HL-60/S4 treated with retinoic acid at 250 ng/mL for 4 days and 3 days (cell line): ENCODE measurements around the gene MYH6.

Source experiments
- in situ Hi-C: fragments of 300-500 bp; cut with MboI; formaldehyde crosslinking; loops from 2 replicates; pipeline ENCODE4 v1.7.0; 2022; ENCODE audit warnings: low sequenced_read_pairs

MYH6 gene

DNA sequence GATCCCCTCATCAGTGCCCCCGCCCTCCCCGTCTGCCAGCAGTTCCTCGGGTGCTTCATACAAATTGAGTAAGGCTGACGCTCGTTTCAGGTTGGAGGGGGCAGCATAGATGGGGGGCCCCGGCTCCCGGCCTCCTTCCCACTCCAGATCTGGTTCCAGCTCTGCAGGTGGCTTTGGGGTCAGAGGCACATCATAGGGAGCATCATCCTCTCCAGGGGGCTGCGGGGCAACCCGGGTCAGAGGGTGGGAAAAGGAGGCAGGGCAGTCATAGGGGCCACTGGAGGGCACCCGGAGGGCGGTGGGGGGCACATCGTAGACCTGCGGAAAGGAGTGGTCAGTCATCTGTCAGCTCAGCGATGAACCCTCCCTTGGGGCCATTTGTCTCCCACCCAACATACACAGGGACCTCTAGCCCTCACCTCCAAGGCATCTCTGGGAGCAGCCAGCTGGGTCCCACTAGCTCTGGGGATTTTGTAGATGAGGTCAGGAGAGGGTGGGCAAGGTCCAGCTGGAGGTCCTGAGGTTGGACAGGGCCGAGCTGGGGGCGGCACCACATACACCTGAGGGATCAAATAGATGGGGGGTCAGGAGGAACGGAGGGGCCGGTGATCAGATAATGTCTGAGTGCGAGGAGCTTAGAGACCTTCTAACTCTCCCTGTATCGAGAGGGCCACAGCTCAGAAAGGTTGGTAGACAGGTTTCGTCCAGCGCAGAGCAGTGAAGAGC is 48.2 kb downstream of the MYH6 start:
- in situ Hi-C loops, result no loop called here

DNA sequence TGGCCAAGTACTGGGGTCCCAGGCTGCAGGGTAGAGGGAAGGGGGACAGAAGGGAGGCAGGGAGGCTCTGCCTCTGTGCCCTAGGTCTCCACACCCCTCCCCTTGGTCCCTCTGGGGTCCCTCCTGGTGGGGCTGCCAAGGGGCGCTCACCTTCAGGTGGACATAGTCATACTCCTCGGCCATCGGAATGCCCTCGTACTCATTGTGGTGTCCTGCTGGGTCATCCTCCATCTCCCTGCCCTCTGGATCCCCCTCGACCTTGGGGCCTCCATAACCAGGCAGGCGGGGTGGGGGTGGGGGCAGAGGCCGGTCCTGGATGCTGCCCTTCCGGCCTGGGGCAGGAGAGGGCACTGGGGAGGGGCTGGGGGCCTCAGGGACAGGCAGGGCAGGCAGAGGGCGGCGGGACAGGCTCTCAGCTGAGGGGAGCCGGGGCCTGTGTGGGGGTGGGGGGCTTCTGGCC is 48.9 kb downstream of the MYH6 start:
- in situ Hi-C loops, result no loop called here

DNA sequence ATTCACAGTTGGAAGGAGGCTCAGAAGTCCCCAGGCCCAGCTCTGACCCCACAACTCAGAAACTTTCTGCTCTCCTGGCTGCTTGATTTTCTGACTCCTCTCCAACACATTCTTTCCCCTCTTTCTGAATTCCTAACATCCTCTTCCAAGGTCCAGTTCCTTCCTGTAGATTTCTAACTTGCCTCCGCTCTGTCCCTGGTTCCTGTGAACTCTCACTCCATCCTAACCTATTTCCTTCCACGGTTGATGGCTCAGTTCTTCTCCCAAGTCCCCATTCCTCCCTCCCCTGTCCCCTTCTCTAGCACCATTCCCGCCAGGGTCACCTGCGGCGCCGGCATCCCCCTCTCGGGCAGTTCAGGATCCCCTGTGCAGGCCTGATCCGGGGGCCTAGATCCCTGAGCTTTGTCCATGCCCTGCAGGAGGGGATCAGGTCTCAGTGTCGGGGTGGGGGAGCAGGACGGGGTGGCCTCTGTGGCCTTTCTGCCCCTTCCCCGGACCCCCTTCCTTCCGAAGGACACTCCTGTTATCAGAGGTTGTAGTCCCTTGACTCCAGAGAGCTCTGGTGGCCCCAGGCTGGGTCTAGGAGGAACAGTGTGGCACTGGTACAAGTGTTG is 49.4 kb downstream of the MYH6 start:
- in situ Hi-C loops, result no loop called here

DNA sequence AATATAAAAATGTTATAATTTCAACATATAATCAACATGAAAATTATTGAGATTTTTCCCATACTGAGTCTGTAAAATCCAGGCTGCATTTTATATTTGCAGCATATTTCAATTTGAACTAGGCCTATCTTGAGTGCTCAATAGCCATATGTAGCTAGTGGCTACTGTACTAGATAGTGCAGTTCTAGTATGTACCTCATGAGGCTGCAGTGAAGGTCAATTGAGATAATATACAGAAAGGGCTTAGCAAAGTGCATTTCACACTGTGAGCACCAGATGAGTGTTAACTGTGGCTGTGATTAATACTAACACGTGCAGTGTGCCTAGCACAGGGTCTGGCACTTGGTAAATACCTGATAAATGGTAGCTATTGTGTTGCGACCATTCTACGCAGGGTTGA is 50.0 kb downstream of the MYH6 start:
- in situ Hi-C loops, result no loop called here

DNA sequence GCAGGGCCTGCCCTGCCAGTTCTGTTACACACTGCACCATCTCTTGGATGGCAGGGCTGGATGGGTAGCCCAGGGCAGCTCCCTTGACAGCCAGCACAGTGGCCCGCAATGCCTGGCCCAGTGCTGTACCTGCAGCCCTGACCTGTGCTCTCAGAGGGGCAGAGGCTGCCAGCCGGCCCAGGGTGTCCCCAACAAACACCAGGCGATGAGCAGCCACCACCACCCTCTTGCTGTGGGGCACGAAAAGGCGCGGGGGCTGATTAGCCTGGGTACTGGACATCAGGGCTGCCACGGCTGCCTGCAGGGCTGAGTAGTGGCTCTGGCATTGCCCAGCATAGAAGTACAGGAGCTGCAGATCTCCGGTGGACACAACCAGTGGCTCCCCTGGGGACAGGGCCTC is 50.8 kb downstream of the MYH6 start:
- in situ Hi-C loops, result no loop called here

DNA sequence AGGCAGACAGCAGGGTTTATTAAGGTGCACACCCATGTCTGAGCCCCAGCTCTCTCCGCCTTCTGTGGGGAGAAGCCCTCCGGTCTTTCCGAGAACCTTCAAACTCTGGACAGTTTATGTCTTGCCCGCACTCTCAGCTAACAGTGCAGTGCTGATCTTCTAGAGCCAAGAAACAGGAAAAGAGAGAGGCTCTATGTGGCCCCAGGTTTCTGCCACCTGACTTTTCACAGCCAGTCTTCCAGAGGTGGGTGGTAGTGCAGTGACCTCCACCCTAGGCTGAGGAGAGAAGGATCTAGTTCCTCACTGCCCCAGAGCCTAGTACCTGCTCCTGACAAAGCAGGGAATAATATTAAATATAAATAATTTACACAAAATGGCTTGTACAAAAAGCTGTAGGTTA is 51.4 kb downstream of the MYH6 start:
- in situ Hi-C loops, result no loop called here

DNA sequence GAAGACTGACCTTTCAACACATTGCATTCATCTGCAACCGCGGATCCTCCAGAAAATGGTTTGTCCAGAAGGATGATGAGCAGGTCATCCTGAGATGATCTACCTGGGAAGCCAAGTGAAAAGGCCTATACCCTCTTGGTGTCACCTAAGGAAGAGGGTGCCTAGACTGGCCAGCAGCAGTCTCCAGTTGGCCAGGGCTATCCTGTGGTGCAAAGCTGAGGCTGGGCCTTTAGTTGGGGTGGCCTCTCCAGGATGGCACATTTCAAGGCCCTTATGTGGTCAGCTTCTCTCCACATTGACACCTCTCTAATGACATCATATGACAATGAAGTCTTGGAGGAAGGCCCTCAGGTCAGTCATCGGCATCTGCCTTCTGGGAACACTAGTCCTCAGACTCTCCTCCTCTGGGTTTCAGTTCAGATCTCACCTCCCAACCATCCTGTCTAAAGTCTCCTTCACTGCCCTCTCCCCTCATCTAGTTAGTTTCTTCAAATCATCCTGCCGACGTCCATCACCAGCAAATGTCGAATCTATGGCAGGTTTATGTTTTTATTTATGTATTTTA is 52.1 kb downstream of the MYH6 start:
- in situ Hi-C loops, result no loop called here

DNA sequence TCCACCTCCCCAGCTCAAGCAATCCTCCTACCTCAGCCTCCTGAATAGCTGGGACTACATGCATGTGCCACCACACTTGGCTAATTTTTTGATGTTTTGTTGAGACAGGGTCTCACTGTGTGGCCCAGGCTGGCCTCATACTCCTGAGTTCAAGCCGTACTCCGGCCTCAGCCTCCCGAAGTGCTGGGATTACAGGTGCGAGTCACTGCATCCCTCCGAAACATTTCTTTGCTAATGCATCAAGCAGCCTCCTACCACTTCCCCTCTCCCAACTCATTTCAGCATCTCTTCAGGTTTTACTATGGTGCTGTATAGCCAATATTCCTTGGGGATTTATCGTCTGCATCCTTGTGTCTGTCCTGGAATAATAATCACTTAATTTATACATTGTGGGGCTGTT is 53.1 kb downstream of the MYH6 start:
- in situ Hi-C loops, result no loop called here

DNA sequence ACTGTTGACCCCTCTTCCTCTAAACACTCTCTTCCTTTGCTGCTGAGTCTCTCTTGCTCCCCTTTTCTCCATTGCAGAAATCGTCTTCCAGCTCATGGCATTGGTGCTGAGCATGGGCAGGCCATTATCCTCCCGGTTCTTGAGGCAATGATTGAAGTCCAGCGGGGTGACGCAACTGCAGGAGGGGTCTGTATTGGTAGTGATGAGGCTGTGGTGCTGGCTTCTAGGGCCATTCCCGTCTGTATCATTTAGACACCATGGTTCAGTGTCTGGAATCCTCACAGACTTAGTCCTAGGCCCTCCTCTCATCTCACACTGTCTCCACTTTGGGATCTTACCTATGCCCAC is 54.7 kb downstream of the MYH6 start:
- in situ Hi-C loops, result no loop called here

DNA sequence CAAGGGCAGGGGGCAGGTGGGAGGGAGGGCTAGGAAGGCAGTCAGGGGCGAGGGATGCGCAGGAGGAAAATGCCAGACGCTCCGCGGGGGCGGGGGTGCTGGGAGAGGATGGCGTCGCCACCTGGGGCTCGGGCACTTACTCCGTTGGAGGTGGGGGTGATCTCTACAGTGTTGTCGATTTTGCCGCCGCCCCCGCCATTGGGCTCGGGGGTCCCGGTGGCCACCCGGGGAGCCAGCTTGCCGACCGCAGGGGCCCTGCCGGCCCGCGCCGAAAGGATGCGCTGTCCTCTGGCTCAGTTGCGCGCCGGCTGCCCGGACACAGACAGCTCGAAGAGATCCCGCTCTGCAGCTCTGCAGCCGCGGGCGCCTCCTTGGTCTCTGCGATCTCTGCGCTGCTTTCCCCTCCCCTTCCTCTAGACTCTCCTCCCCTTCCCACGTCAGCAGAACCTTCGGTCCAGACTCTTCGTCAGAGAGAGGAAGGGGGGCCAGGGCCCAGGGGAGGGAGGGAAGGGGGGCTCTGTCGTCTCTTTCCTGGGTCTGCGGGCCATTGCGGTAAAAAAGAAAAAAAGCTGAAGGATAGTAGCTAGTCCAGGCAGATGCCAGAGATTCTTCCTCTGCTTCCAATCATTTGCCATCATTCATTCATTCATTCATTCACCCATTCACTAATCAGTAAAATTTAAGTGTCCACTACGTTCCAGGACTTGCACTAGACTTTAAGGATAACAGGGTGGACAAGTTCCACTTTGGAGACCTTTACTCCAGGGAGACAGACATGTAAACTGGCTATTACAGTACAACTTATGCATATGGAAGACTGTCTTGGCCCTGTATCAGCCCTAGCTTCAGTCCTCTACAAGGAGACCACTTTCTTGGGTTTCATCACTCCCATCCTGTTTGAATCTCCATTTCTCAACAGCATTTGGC is 55.3 kb downstream of the MYH6 start, which contains the start of gene SLC22A17:
TSS of gene SLC22A17 (minus strand) at position 382 of the 927 bp plus-strand sequence.
- in situ Hi-C loops, result no loop called here

DNA sequence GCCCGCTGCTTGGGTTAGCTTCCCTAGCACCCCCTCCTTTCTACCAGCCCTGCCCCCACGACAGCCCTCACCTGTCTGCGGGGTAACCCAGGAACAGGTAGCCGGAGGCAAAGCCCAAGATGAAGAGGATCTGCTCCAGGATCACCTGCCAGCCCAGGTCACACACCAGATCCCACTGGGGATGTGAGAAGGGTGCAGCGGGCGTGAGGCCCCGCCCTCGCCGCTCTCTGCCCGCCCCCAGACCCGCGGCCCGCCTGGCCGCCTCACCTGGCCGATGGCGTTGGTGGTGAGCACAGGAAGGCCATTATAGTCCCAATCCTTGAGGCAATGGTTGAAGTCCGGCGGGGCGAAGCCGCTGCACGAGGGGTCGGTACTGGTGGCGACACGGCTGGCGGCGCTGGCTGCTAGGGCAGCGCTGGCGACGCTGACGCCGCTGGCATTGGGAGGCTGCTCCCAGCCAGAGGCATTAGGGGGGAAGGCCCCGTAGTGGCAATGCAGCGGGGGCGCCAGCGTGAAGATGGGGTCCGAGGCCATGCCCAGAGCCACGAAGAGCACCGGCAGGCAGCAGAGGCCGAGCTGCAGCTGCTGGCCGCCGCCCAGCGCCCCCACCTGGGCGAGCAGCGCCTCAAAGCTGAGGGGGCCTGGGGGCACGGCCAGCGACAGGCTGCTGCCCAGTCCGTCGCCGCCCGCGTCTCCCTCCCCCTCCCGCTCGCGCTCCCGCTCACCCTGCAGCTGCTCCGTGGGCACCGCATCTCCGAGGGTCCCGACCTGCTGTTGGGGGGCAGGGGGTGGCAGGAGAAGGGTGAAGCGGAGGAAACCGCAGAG is 56.2 kb downstream of the MYH6 start:
- in situ Hi-C loops, result no loop called here

DNA sequence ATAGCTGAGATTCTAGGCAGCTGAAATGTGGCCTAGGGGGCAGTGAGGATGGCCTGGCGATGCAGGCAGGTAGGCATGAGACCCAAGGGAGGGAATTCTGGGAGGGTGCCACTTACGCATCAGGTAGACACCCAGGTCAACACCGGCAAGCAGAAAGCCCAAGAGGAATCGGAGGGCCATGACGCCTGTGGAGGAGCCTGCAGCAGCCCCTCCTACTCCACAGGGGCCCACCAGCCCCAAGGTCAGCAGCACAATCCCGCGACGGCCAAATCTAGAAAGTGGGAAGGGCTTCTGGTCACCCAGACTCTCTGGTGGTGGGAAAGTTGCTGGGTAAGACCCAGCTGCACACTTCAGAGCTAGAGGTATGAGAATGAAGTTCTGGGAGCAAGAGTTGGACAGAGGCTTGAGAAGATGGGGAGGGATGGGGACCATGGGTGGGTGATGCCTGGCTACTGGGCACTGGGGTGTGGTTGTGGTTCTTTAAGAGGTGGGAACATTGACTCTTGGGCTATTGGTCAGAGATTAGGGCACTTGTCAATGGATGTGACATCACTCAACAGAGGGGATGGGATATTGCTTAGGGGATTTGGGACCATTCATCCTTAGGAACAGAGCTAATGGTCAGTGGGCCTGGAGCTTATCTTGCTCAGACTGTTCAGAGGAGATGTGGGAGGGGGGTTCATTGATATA is 58.8 kb downstream of the MYH6 start:
- in situ Hi-C loops, result no loop called here

DNA sequence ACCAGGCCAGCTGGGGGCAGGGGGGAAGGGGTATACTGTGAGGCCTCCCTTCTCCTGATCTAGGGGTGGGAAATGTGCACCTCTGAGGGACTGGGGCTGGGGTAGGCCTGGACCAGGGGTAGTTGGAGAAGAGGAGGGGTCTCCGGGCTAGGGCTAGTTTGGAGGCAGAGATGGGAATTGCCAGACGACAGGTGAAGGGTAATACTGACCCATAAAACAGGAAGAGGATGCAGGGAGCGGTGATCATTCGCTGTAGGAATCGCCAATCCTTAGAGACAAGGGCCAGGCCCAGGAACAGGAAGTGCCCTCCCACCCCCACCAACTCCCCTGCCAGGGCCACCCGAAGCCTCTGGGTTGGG is 59.8 kb downstream of the MYH6 start:
- in situ Hi-C loops, result no loop called here

DNA sequence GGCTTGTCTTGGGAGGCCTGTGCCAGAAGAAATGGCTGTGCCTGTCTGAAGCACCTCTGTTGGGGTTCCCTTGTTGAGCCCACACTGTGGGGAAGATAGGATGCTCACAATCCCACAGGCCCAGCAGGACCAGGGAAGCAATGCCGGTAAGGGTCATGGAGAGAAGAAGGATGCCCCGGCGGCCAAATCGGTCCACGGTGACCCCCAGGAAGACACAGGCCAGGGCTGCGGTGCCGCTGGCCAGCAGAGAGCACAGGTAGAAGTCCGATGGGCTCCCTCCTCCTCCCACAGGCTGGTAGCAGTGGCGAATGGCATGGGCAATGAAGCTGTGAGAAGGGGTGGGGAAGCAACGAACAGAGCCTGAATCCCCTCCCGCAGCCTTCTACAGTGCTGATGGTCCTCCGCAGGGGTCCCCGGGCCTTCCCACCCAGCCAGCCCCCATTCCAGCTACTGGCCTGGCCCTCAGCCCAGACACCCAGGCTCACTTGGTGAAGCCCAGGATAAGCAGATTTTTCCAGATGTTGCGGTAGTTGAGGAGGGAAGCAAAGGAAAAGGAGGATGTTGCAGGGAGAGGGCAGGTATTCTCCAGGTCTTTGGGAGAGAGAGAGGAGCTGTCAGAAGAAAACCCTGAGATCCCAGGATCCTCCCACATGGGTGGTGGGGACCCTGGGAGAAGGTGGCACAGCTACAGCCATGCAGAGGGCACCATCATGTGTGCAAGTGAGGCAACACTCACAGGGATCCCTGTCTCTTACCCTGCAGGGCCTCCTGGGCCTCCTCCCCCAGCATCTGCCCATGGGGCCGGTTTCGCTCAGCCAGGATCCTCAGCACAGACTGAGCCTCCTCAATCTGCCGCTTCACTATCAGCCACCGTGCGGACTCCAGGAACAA is 60.4 kb downstream of the MYH6 start:
- in situ Hi-C loops, result no loop called here

DNA sequence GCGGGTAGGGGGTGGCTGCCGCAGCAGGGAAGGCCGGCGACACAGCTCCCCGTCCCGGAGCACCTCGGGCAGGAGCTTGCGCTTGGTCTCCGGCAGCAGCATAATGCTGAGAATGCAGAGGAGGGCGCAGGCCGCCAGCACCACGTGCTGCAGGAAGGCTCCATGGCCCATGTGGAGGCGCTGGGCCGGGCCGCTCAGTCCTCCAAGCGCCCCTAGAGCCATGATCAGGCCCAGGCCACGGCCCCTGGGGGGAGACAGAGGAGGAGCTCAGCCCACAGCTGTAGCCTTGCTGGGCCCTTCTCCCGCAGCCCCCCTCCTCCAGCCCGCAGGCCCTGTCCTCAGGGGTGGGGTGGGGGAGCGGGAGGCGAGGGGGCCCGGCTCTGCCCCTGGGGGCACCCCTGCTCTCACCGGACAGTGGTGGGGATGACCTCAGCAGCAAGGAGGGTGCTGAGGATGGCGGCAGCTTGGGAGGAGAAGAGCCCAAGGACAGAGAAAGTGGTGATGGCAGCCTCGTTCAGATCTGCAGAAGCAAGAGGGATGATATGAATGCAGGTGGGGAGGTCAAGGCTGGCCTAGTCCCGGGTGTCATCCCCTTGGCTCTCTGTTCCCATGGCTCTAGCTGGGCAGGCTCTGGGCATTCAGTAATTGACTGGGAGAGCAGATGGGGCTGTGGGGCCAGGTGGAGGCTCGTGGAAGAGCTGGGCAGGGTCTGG is 61.2 kb downstream of the MYH6 start:
- in situ Hi-C loops, result no loop called here

DNA sequence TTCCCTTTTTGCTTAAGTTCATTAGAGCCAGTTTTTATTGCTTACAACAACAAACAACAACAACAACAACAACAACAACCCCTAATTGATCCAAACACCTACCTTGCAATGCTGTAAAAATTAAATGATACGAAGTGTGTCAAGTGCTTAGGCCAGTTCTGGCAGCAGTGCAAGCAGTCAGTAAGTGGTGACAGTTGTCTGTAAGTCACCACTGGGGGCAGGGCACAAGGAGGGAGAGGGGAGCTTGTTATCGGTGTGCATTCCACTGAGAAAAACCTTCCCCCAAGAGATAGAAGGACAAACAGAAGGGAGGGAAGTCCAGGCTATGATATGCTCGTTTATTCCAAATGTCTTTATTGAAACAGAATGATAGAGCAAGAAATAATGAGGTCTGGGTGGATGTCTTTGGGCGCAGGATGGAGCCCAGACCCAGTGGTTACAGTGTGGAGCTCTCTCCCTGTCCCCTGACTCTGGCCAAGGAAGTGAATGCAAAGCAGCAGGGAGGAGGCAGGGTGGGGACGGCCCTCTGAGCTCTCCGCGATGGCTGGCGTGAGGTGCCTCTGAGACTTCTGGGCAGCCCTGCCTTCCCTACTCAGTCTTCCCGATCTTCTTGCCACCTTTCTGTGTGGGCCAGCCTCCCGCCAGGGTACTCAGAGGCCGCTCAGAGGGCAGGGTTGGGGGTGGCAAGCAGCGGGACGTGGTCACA is 61.9 kb downstream of the MYH6 start:
- in situ Hi-C loops, result no loop called here

DNA sequence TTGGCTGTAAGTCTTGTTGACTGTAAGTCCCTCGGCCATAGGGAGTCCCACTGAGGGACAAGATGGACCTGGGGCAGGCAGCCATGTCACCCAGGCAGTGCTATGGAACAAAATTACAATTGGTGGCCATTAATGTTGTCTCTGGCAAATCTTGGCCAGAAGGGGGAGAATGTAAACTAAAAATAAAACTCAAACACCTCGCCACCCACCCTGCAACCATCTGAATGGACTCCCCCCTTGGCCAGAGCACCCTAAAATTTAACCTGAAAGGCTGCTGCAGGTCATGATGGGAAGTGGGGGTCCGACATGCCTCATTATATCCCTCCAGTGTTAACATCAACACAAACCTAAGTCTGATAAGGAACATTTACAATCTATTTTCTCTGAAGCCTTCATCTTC is 63.6 kb downstream of the MYH6 start:
- in situ Hi-C loops, result no loop called here
